Trophoblast cell (in vitro differentiated cells and primary cell): Measurements from ENCODE around the gene SQSTM1.

Experiments used
- DNase-seq, 2 donors: peaks; one replicate each; pipeline ENCODE4 v3.0.0-alpha.2; 2016
- H2AFZ ChIP-seq: 2 replicates; pipeline ENCODE4 v1.6.1; 2013; ENCODE audit warnings: low read length, moderate library complexity, mild to moderate bottlenecking; ENCODE audit not compliant: insufficient read depth, poor library complexity
- H2AK5ac ChIP-seq: 2 replicates; pipeline ENCODE4 v1.6.1; 2013; ENCODE audit warnings: mild to moderate bottlenecking, low read length
- H2BK120ac ChIP-seq: 2 replicates; pipeline ENCODE4 v1.6.1; 2013; ENCODE audit warnings: low read length, mild to moderate bottlenecking, moderate library complexity; ENCODE audit not compliant: insufficient read depth, poor library complexity
- H2BK12ac ChIP-seq: 2 replicates; pipeline ENCODE4 v1.6.1; 2013; ENCODE audit warnings: mild to moderate bottlenecking, low read length, moderate library complexity
- H2BK5ac ChIP-seq: 2 replicates; pipeline ENCODE4 v1.6.1; 2013; ENCODE audit warnings: low read length, low read depth, moderate library complexity, mild to moderate bottlenecking; ENCODE audit not compliant: poor library complexity
- H3K14ac ChIP-seq: 2 replicates; pipeline ENCODE4 v1.6.1; 2013; ENCODE audit warnings: mild to moderate bottlenecking, low read length
- H3K18ac ChIP-seq: 2 replicates; pipeline ENCODE4 v1.6.1; 2013; ENCODE audit warnings: mild to moderate bottlenecking, low read length
- H3K23ac ChIP-seq: 2 replicates; pipeline ENCODE4 v1.6.1; 2013; ENCODE audit warnings: low read length
- H3K27ac ChIP-seq: 2 replicates; pipeline ENCODE4 v1.5.1; 2013; ENCODE audit warnings: low read depth, mild to moderate bottlenecking, inconsistent platforms, low read length, moderate library complexity
- H3K27me3 ChIP-seq: 2 replicates; pipeline ENCODE4 v1.6.1; 2013; ENCODE audit warnings: inconsistent platforms, mild to moderate bottlenecking, low read length, moderate library complexity; ENCODE audit not compliant: insufficient read depth
- H3K36me3 ChIP-seq, 2 experiments: 1 replicate in 1 of 2; 2 replicates in 1 of 2; pipeline ENCODE4 v1.6.1; 2013; ENCODE audit warnings: low read length in 2 of 2, mild to moderate bottlenecking in 2 of 2, moderate library complexity in 1 of 2; ENCODE audit not compliant: insufficient read depth in 2 of 2, control insufficient read depth in 1 of 2
- H3K4ac ChIP-seq: 2 replicates; pipeline ENCODE4 v1.6.1; 2013; ENCODE audit warnings: low read depth, mild to moderate bottlenecking, low read length, moderate library complexity
- H3K4me1 ChIP-seq, 2 experiments: 1 replicate in 1 of 2; 2 replicates in 1 of 2; pipeline ENCODE4 v1.6.1; 2013; ENCODE audit warnings: low read length in 2 of 2, mild to moderate bottlenecking in 2 of 2, moderate library complexity in 1 of 2; ENCODE audit not compliant: insufficient read depth in 2 of 2, control insufficient read depth in 1 of 2
- H3K4me2 ChIP-seq: 2 replicates; pipeline ENCODE4 v1.6.1; 2013; ENCODE audit warnings: inconsistent platforms, mild to moderate bottlenecking, low read length, moderate library complexity
- H3K4me3 ChIP-seq: 2 replicates; pipeline ENCODE4 v1.5.1; 2013; ENCODE audit warnings: mild to moderate bottlenecking, low read depth, low read length, inconsistent platforms
- H3K79me1 ChIP-seq: one replicate; pipeline ENCODE4 v1.6.1; 2013; ENCODE audit warnings: low read length
- H3K79me2 ChIP-seq: 2 replicates; pipeline ENCODE4 v1.6.1; 2013; ENCODE audit warnings: low read length, mild to moderate bottlenecking; ENCODE audit not compliant: control insufficient read depth, insufficient read depth, poor library complexity
- H3K9ac ChIP-seq: 2 replicates; pipeline ENCODE4 v1.6.1; 2013; ENCODE audit warnings: mild to moderate bottlenecking, low read length
- H3K9me3 ChIP-seq: 2 replicates; pipeline ENCODE4 v1.6.1; 2013; ENCODE audit warnings: low read depth, mild to moderate bottlenecking, control low read depth, inconsistent platforms, low read length; ENCODE audit not compliant: insufficient read depth
- H4K12ac ChIP-seq: 2 replicates; pipeline ENCODE4 v1.6.1; 2013; ENCODE audit warnings: low read depth, mild to moderate bottlenecking, low read length, moderate library complexity
- H4K8ac ChIP-seq: 2 replicates; pipeline ENCODE4 v1.6.1; 2013; ENCODE audit warnings: low read depth, mild to moderate bottlenecking, low read length, moderate library complexity
- H4K91ac ChIP-seq: one replicate; pipeline ENCODE4 v1.6.1; 2013; ENCODE audit warnings: low read depth, mild to moderate bottlenecking, low read length, moderate library complexity
- WGBS: extraction: QIAGEN DNeasy Blood & Tissue Kit; methylation state at CpG from one replicate; pipeline ENCODE4 v1.1.7; 2013; ENCODE audit warnings: missing lambda C conversion rate; ENCODE audit not compliant: insufficient read length, insufficient coverage; ENCODE audit errors: extremely low coverage; 5-methylcytosine and 5-hydroxymethylcytosine counted together

SQSTM1 gene

DNA sequence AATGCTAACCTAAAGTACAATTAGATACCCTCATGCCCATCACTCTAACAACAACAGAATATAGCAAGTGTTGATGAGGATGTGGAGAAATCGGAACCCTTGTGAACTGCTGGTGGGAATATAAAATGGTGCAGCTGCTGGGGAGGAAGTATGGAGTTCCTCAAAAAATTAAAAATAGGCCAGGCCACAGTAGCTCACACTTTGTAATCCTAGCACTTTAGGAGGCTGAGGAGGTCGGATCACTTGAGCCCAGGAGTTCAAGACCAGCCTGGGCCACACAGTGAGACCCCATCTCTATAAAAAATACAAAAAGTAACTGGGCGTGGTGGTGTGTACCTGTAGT lies 55.9 kb downstream of the SQSTM1 start:
- H3K4me2 ChIP-seq = no peak overlapping the region
- WGBS = no CpG with 5 or more reads among the region's 3 CpGs
- H2AK5ac ChIP-seq = no peak overlapping the region
- no peak overlapping the region for H3K4me3 ChIP-seq
- H3K18ac ChIP-seq = no peak overlapping the region
- no peak for DNase-seq
- H3K9ac ChIP-seq = no peak overlapping the region
- no peak overlapping the region for H4K91ac ChIP-seq
- no peak overlapping the region for H2AFZ ChIP-seq
- peaks cover 3% of the 10 kb centered on the region for H3K9me3 ChIP-seq
- H3K79me1 ChIP-seq = no peaks in the 10 kb centered on the region
- no peak overlapping the region for H4K12ac ChIP-seq
- H3K23ac ChIP-seq = no peak overlapping the region
- H3K27me3 ChIP-seq = no peaks in the 10 kb centered on the region
- H3K4me1 ChIP-seq = no peaks in the 10 kb centered on the region
- no peak overlapping the region for H2BK12ac ChIP-seq
- H3K4ac ChIP-seq = no peak overlapping the region
- no peak overlapping the region for H2BK5ac ChIP-seq
- no peak overlapping the region for H3K14ac ChIP-seq
- no peak overlapping the region for H3K27ac ChIP-seq
- no peak overlapping the region for H4K8ac ChIP-seq
- H3K79me2 ChIP-seq = no peaks in the 10 kb centered on the region
- peaks cover 67 to 73% of the 10 kb centered on the region in 2 experiments for H3K36me3 ChIP-seq
- H2BK120ac ChIP-seq = no peak overlapping the region

DNA sequence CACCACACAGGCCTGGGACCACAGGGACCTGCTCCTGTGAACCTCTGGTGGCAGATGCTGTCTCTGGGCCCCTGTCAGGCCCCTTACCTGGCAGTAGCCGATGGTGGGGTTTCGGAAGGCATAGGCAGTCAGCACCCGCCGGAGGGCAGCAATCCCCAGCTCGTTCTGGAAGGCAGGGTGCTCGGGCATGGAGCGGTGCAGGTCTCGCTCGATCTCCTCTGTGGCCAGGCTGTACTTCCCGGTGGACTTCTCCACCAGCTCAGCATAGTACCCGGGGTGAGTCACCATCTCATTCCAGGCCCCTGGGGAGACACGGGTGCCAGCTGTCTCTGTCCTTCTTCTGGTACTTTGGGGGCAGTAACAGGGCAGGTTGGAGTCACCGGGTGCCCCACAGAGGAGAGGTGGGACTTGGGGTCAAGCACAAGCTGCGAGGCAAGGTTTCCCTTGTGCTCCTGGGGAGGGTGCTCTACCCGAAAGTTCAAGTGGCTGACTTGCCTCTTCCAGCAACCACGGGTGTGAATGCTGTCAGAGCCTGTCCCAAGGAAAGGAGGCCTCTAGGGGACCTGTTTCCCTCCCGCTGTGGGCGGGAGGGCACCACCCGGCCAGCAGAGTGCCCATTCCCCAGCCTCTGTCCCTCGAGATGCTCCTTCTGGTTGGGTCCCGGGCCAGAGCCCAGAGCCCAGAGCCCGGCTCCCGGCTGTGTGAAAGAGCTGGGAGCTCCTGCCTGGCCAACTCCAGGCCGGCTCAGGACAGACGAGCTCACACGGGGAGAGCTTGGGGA lies 57.7 kb downstream of the SQSTM1 start:
- Histone ChIP-seq H2AFZ (no peak overlapping the region), H3K4me2 (no peak overlapping the region), H3K27ac (no peak overlapping the region), H3K9ac (no peak overlapping the region), H3K4me3 (no peak overlapping the region), H4K8ac (no peak overlapping the region), H3K4ac (no peak overlapping the region), H3K36me3 (peaks cover 57 to 64% of the 10 kb centered on the region in 2 experiments), H3K79me2 (no peaks in the 10 kb centered on the region), H3K79me1 (no peaks in the 10 kb centered on the region), H2BK120ac (no peak overlapping the region), H3K4me1 (no peaks in the 10 kb centered on the region), H3K9me3 (peaks cover 7% of the 10 kb centered on the region), H4K91ac (no peak overlapping the region), H3K27me3 (no peaks in the 10 kb centered on the region), H3K14ac (no peak overlapping the region), H2AK5ac (no peak overlapping the region), H3K23ac (no peak overlapping the region), H3K18ac (no peak overlapping the region), H2BK5ac (no peak overlapping the region), H4K12ac (no peak overlapping the region), H2BK12ac (no peak overlapping the region)
- no peak for DNase-seq
- WGBS = no CpG with 5 or more reads among the region's 26 CpGs

DNA sequence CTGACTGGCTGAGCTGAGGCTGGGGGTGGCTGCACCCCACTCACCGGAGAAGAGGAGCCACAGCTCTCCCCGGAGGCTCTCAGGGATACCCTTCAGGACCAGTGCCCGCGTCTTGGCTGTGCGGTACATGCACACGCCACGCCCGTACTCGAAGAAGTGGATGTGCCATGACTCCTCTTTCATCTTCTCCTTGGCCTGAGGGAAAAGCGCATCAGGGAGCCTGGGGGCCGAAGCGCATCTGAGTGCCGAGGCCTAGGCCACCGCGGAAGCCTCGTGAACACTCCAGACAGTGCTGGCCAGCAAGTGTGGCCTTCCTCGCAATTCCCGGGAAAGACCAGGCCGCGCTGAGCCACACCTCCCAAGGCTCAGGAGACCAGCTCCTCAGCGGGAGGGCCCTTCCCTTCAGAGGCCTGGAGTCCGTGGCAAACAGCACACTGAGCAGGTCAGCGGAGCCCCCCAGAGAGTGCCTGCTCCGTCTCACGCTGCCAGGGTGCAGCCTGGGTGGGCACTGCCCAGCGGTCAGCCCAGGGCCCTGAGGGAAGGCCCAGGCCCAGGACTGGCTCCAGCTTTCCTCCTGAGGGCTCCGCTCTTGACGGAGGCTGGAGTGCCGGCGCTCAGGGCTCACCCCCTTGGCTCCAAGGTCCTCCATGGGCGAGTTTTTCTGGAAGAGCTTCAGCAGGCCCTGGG lies 58.4 kb downstream of the SQSTM1 start:
- Histone ChIP-seq H2AFZ (no peak overlapping the region), H3K4me2 (no peak overlapping the region), H3K9me3 (peaks cover 9% of the 10 kb centered on the region), H2BK5ac (no peak overlapping the region), H3K4me3 (no peak overlapping the region), H2BK12ac (no peak overlapping the region), H4K8ac (no peak overlapping the region), H4K12ac (no peak overlapping the region), H3K14ac (no peak overlapping the region), H3K4ac (no peak overlapping the region), H3K27me3 (no peaks in the 10 kb centered on the region), H2BK120ac (no peak overlapping the region), H3K36me3 (peaks cover 53 to 63% of the 10 kb centered on the region in 2 experiments), H2AK5ac (no peak overlapping the region), H3K4me1 (no peaks in the 10 kb centered on the region), H3K23ac (no peak overlapping the region), H3K79me1 (no peaks in the 10 kb centered on the region), H3K18ac (no peak overlapping the region), H3K79me2 (no peaks in the 10 kb centered on the region), H4K91ac (no peak overlapping the region), H3K27ac (no peak overlapping the region), H3K9ac (no peak overlapping the region)
- no CpG with 5 or more reads among the region's 31 CpGs for WGBS
- DNase-seq = no peak

DNA sequence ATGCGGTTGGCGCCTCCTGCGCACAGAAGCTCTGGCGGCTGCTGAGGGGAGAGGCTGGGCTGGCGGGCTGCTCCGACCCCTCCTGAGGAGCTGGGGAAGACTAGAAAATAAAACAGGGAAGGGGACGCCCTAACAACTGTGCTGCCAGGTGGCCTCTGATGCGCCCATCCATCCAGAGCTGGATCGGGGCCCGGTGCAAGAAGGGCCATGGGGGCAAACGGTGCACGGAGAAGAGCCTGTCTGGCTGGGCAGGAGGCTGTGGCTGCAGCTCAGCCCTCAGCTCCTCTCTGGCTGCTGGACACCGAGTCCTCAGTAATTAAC lies 58.9 kb downstream of the SQSTM1 start:
- Histone ChIP-seq H3K27me3 (no peaks in the 10 kb centered on the region), H4K91ac (no peak overlapping the region), H3K27ac (no peak overlapping the region), H3K18ac (no peak overlapping the region), H2BK12ac (no peak overlapping the region), H2AK5ac (no peak overlapping the region), H3K36me3 (peaks cover 50 to 63% of the 10 kb centered on the region in 2 experiments), H2BK5ac (no peak overlapping the region), H3K4me1 (no peaks in the 10 kb centered on the region), H3K79me1 (no peaks in the 10 kb centered on the region), H3K4ac (no peak overlapping the region), H3K79me2 (no peaks in the 10 kb centered on the region), H2AFZ (no peak overlapping the region), H4K12ac (no peak overlapping the region), H3K4me3 (no peak overlapping the region), H3K4me2 (no peak overlapping the region), H3K14ac (no peak overlapping the region), H3K9me3 (peaks cover 11% of the 10 kb centered on the region), H3K9ac (no peak overlapping the region), H3K23ac (no peak overlapping the region), H2BK120ac (no peak overlapping the region), H4K8ac (no peak overlapping the region)
- no peak for DNase-seq
- no CpG with 5 or more reads among the region's 13 CpGs for WGBS
